Ramos (cell line): ENCODE data around the gene MAPK4.
"Not testable (repeated sequence)": the region's sequence is repeated elsewhere in the genome, so short reads cannot be mapped to it uniquely, and the experiment has no call there.

ENCODE experiments used
- in situ Hi-C: fragments of 300-500 bp; cut with MboI; formaldehyde crosslinking; loops from one replicate; pipeline ENCODE4 v1.14.3; 2022; ENCODE audit warnings: low sequenced_read_pairs; ENCODE audit not compliant: unreplicated experiment

Gene MAPK4

DNA sequence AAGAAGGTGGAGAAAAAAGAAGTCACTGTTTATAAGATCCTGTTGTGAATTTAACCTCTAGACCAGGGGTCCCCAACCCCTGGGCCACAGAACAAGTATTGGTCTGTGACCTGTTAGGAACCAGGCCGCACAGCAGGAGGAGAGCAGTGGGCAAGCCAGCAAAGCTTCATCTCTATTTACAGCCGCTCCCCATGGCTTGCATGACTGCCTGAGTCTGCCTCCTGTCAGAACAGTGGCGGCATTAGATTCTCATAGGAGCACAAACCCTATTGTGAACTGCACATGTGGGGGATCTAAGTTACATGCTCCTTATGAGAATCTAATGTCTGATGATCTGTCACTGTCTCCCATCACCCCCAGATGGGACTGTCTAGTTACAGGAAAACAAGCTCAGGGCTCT is 13.3 kb downstream of the MAPK4 start:
- in situ Hi-C loops, result not testable (repeated sequence)

DNA sequence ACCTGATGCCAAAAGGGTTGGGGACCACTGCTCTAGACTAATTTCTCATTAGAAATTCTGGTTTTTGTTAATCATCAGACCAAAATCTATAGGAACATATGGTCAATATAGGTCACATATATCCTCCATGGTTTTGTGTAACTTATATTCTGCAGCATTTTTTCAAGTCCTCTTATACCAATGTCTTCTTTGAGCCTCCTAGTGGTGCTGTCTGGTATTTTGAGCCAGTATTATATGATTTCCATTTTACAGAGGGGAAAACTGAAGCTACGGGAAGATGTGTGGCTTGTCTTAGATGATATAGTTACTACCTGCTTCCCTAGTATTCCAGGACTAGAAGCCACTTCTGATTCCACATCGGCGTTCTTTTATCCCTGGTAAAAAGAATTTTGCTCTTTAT is 13.8 kb downstream of the MAPK4 start:
- in situ Hi-C loops, result no loop called here

DNA sequence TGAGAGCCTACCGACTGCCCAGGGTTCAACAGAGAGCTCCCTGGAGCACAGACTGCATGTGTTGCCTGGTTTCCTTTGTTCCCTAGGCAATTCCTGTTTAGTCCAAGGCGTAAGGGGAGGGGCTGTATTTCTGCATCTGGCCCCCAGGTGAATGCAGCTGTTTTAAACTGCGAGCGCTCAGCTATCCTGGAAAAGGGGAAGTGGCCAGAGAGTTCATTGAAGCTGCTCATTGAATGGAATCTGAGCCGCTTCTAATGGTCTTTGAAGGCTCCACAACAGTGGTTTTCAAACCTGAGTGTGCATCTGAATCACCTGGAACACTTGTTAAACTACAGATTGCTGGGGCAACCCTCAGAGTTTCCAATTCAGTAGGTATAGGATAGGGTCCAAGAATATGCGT is 18.1 kb downstream of the MAPK4 start:
- in situ Hi-C loops, result no loop called here

DNA sequence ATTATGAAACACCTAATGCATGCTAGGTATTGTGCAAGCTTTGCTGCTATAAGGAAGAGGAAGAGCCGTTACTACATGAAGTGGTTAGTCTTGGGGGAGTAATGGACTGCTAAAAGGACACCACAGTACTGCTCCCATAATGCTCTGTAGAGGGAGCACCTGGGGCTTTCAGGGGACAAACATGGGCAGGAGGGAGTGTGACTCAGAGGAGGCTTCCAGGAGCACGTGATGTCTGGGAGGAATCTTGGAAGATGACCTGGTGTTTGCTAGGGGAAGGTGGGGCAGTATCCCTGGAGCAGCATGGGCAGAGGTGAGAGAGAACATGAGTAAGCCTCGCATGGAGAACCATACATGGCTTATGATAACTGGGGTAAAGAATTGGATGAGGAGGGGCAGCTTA is 18.8 kb downstream of the MAPK4 start:
- in situ Hi-C loops, result no loop called here

- in situ Hi-C loops, result no loop called here
Observed at GRCh38 chr18:50579061-50579774, 19.3 kb downstream of the MAPK4 start.

- in situ Hi-C loops, result no loop called here
Observed at GRCh38 chr18:50581517-50581916, 21.6 kb downstream of the MAPK4 start.

DNA sequence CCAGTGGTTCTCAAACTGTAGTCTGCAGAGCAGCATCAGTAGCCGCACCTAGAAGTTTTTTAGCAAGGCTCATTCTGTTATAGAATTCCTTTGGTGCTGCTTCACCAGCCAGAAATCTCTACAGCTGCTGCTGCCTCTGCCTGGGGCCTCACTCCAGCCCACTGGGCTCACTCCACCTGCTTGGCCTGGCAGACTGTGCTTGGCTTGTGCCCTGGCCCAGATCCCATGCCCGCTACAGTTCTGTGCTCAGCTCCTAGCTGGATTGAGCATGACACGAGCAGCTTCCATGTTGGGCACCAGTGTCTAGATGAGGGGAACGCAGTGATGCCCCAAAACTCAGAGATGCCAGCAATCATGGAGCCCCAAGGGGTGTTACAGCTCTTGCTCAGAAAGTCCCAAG is 22.6 kb downstream of the MAPK4 start:
- in situ Hi-C loops, result no loop called here

DNA sequence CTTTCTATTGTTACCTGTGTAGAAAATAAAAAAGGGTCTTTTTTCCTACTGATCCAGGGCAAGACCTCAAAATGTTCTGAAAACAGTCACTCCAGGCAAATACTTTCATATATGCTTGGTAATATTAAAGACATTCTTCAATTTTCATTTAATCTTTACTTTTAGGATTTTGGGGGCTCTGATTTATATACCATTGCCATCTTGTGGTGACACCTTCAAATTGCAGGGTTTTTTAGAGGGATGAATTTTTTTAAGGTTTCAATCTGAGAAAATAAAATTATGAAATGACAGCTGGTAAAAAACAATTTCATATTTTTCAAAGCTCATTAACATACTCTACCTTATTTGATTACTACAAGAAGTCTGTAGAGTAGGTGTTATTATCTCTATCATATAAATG is 26.8 kb downstream of the MAPK4 start:
- in situ Hi-C loops, result no loop called here

DNA sequence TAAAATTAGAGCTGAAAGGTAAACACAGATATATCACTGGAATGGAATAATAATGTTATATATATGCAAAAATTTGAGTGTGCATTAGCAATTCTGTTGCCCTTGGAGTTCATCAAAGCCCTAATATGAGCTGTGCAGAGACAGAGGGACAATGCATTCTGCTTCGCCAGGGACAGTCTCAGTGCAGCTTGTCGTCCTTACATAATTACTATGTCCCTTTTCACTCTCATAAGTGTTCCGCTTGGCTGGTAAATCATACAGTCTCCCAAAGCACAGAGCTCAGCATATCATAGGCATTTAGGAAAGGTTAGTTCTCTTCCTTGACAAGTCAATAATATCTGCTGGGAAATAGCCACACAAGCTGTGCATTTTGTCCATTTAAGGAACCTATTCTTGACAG is 30.7 kb downstream of the MAPK4 start:
- in situ Hi-C loops, result no loop called here

GRCh38 chr18:50594012-50594411 is 34.1 kb downstream of the MAPK4 start:
- in situ Hi-C loops, result no loop called here

DNA sequence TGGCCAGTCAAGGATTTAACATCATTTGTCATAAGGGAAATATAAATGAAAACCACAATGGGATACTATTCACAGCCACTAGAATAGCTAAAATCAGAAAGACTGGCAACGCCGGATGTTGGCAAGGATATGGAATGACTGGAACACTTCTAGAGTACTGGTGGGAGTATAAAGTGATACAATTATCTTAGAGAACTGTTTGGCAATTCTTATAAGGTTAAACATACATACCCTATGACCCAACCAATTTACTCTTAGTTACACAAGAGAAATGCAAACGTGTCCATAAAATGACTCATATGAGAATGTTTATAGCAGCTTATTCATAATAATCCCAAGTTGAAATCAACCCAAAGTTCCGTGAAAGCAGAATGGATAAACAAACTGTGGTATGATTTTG is 35.1 kb downstream of the MAPK4 start:
- in situ Hi-C loops, result no loop called here

DNA sequence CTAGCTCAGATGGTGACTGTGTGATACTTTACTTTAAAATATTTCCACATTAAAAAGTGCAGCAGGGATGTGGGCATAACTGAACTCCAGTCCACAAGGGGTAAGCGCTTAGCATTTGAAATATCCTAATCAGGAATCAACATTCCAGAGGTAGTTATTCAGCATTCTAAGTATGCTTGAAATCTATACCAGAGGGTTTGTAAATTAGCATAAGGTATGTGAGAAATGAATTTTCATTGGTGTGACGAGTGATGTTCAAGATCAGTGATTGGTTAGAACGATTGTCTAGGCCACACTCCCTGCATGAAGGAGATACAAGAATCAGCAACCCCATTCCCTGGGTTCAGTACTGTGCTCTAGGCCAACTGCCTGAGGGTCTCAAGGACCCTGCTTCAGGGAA is 42.6 kb downstream of the MAPK4 start:
- in situ Hi-C loops, result no loop called here

- in situ Hi-C loops, result no loop called here
Observed at GRCh38 chr18:50606609-50607008, 46.7 kb downstream of the MAPK4 start.

- in situ Hi-C loops, result no loop called here
Observed at GRCh38 chr18:50607378-50607926, 47.6 kb downstream of the MAPK4 start.

DNA sequence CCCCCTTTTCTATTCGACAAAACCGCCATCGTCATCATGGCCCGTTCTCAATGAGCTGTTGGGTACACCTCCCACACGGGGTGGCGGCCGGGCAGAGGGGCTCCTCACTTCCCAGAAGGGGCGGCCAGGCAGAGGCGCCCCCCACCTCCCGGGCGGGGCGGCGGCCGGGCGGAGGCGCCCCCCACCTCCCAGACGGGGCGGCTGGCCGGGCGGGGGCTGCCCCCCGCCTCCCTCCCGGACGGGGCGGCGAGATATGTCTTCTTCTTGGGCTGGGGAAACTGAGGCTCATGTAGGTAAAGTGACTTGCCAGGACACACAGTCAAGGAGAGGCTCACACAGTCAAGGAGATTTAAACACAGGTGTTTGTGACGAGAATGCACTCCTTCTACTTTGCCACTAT is 49.3 kb downstream of the MAPK4 start:
- in situ Hi-C loops, result not testable (repeated sequence)

DNA sequence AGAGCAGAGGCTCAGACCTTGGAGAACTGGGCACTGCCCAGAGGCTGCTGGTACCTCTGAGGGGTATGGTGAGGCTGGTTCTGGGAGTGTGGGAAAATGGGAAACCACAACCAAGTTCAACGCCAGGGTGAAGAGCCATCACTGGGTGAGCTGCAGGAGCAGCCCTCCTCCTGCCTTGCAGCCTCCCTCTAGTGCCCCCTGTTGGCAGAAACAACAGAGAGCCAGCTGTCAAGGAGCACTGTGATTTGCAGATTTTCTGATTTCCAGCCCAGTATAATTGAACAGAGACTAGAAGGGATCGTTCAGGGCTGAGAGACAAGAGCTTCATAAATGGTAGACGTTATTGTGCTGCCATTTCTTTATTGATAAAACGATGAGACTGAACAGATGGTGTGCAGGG is 50.5 kb downstream of the MAPK4 start:
- in situ Hi-C loops, result no loop called here

DNA sequence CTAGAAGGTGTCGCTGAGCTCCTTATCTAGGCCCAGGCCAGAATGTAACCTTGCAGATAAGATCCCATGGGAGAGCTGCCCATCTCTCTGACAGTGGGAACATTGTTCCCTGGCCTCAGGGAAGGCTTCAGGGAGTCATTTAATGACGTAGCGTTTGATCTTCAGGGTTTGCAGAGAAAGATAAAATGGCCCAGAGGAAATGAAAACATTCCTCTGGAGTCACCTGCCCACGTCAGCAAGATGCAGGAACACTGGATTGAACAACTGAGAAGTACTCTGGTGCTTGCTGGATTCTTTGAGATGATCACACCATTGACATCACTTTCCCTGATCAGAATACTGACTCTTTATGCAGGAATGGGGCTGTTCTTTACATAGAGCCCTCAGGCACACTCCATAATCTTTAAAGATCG is 51.6 kb downstream of the MAPK4 start:
- in situ Hi-C loops, result no loop called here

DNA sequence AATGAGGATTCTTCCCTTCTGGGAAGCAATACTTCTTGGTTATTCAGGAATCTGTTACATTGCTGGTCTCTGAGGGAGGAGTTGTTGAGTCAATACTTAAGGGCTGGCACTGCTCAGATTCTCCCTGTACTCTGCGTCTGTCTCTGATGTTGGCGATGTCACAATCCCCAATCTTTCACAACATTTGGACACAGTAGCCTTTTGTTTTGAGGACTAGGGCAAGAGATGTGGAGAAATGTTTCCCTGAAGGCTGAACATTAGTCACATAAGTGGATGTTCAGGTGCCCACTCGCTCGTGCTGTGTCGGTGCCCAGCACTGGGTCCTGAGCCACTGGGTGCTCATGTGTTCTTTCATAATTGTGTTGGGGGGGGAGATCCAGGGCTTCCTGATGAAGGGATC is 55.0 kb downstream of the MAPK4 start:
- in situ Hi-C loops, result no loop called here

GRCh38 chr18:50616484-50617048 is 56.7 kb downstream of the MAPK4 start:
- in situ Hi-C loops, result no loop called here

GRCh38 chr18:50619861-50620275 is 60.0 kb downstream of the MAPK4 start:
- in situ Hi-C loops, result no loop called here

GRCh38 chr18:50620319-50620718 is 60.4 kb downstream of the MAPK4 start:
- in situ Hi-C loops, result no loop called here

- in situ Hi-C loops, result no loop called here
Observed at GRCh38 chr18:50621366-50621765, 61.5 kb downstream of the MAPK4 start.
